Measurements from ENCODE around the gene BCL3. TPM values are rescaled to one million over a fixed set of nuclear protein-coding genes. Genes with fewer than 3 reads are reported as not detected.

Gene BCL3
- total and polyA plus RNA-seq, 2 of the 4 experiments (the other 2 are of a cell fraction) = 1.6 to 26.0 TPM

DNA sequence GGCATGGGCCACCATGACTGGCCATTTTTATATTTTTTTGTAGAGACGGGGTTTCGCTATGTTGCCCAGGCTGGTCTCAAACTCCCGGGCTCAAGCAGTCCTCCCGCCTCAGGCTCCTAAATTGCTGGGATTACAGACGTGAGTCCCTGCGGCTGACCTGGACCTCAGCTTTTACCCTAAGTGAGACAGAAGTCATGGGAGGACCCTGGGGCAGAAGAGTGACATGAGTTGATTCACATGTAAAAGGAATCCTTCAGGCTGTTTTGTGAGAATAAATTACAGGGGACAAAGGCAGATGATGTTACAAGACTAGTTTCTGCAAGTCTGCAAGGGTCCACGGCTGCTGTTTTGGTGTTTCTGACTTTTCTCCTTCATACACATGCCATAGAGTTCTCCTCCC, 57.8 kb downstream of the BCL3 start:
- no peak overlapping the region for H4K8ac ChIP-seq (ENCODE audit: low read depth in 2 of 2, low read length in 2 of 2)

More for the DNA sequence above, 57.8 kb downstream of the BCL3 start:
- Histone ChIP-seq H4K5ac (ENCODE audit: low read depth, low read length) (no peak overlapping the region), H2BK120ac (ENCODE audit: low read depth, low read length) (no peak overlapping the region), H3K23ac (ENCODE audit: low read depth, low read length) (no peak overlapping the region), H3K9me3 (ENCODE audit: control insufficient read depth, insufficient read depth, low read length) (peaks cover 6% of the 10 kb centered on the region), H2AK9ac (replicated peaks; ENCODE audit: low read depth, low read length, poor library complexity) (no peak overlapping the region), H3K4ac (ENCODE audit: low read depth, low read length) (no peak overlapping the region), H4K20me1 (ENCODE audit: insufficient read depth, low read length) (no peaks in the 10 kb centered on the region), H2AK5ac (ENCODE audit: low read depth, low read length) (no peak overlapping the region), H3K14ac (replicated peaks; ENCODE audit: low read depth, low read length) (no peak overlapping the region), H3K4me1 (ENCODE audit: control insufficient read depth, insufficient read depth, low read length) (peaks cover 15% of the 10 kb centered on the region), H2BK5ac (ENCODE audit: low read depth, low read length, poor library complexity, severe bottlenecking) (no peak overlapping the region), H2BK20ac (ENCODE audit: low read depth, low read length) (no peak overlapping the region), H3K27me3 (ENCODE audit: control insufficient read depth, insufficient read depth, low read length) (peaks cover 5% of the 10 kb centered on the region; the same call in 1 of the 2 replicates), H3K4me3 (ENCODE audit: insufficient read depth, low read depth, low read length) (no peak overlapping the region), H3K36me3 (ENCODE audit: control insufficient read depth, insufficient read depth, low read length) (no peaks in the 10 kb centered on the region), H3K9ac (ENCODE audit: low read depth, low read length) (no peak overlapping the region), H3K4me2 (ENCODE audit: low read depth, low read length) (no peak overlapping the region), H3K9me1 (ENCODE audit: insufficient read depth, low read length) (no peaks in the 10 kb centered on the region), H3K79me1 (ENCODE audit: low read depth in 1 of 2, low read length in 2 of 2) (peaks cover 5 to 9% of the 10 kb centered on the region in 2 experiments; a peak in 2 of 4 replicates), H3K56ac (ENCODE audit: extremely low read depth, insufficient read depth, low read length) (no peak overlapping the region), H4K91ac (ENCODE audit: insufficient read depth, low read depth, low read length) (no peak overlapping the region), H2AFZ (replicated peaks; ENCODE audit: low read length, poor library complexity) (no peak overlapping the region), H2BK15ac (ENCODE audit: low read depth, low read length) (no peak overlapping the region), H3K27ac (ENCODE audit: insufficient read depth, low read length) (no peak overlapping the region), H3K18ac (ENCODE audit: low read depth, low read length) (no peak overlapping the region)
- dilution Hi-C loops (cut with HindIII; ENCODE audit: low sequenced_read_pairs, unreplicated experiment) (no loop called here), in situ Hi-C loops (cut with MboI; ENCODE audit: low sequenced_read_pairs) (no loop called here), intact Hi-C loops (cut with micrococcal nuclease) (no loop called here)
- TF ChIP-seq MAFK (IDR thresholded peaks at IDR 0.05; ENCODE audit: low read depth, low read length) (no peak), SMC3 (IDR thresholded peaks at IDR 0.05; ENCODE audit: low read depth, low read length) (no peak), CEBPB (IDR thresholded peaks at IDR 0.05; ENCODE audit: low read depth, low read length) (no peak), POLR2A (IDR thresholded peaks at IDR 0.05; ENCODE audit: low read depth, low read length) (no peak), RCOR1 (IDR thresholded peaks at IDR 0.05; ENCODE audit: insufficient replicate concordance, low read length) (no peak), FOS (IDR thresholded peaks at IDR 0.05; ENCODE audit: low read depth, low read length) (no peak), NFE2L2 (IDR thresholded peaks at IDR 0.05; ENCODE audit: low read depth, low read length) (no peak), BHLHE40 (IDR thresholded peaks at IDR 0.05; ENCODE audit: low read depth, low read length) (no peak), ELK1 (IDR thresholded peaks at IDR 0.05; ENCODE audit: borderline replicate concordance, low read depth, low read length) (no peak)
- TF ChIP-seq, protein P1, sequence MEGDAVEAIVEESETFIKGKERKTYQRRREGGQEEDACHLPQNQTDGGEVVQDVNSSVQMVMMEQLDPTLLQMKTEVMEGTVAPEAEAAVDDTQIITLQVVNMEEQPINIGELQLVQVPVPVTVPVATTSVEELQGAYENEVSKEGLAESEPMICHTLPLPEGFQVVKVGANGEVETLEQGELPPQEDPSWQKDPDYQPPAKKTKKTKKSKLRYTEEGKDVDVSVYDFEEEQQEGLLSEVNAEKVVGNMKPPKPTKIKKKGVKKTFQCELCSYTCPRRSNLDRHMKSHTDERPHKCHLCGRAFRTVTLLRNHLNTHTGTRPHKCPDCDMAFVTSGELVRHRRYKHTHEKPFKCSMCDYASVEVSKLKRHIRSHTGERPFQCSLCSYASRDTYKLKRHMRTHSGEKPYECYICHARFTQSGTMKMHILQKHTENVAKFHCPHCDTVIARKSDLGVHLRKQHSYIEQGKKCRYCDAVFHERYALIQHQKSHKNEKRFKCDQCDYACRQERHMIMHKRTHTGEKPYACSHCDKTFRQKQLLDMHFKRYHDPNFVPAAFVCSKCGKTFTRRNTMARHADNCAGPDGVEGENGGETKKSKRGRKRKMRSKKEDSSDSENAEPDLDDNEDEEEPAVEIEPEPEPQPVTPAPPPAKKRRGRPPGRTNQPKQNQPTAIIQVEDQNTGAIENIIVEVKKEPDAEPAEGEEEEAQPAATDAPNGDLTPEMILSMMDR (conservative IDR thresholded peaks at IDR 0.05; ENCODE audit: low read depth, low read length) = no peak
- DNase-seq (no peak), ATAC-seq (ENCODE audit: low read depth) (no peak)
- 82% methylated on average over 5 of the region's 7 CpGs; no CpG with 5 or more reads in 1 of the 2 experiments for WGBS, 2 experiments (ENCODE audit: extremely low coverage in 2 of 2, insufficient read length in 1 of 2)
- no TSS peak for BruUV-seq (replicated peaks)
- ChIA-PET POLR2A (ENCODE audit: unreplicated experiment) (interaction anchor here (0.6 kb wide), 1 partner anchor 1055 kb away, joined by 5 read pairs; no protein-coding TSS in a partner anchor), CTCF (interaction anchor here (0.7 to 1.3 kb wide), 2 partner anchors 38 to 83 kb away, joined by 3 read pairs; no protein-coding TSS in a partner anchor)
